D721Med (cell line): ENCODE measurements around the gene FSHB.

ENCODE experiments used
- DNase-seq: peaks from one replicate; pipeline ENCODE4 v3.0.0; 2011; ENCODE audit warnings: low spot score; ENCODE audit not compliant: insufficient read length
- FAIRE-seq: peaks from 2 replicates; lab custom pipeline; 2011; peaks lifted over from hg19 to GRCh38; lab: Jason Lieb, UNC
- TF ChIP-seq, protein P1 (sequence below): IDR thresholded peaks from 2 replicates; pipeline ENCODE4 v1.5.1; 2012; ENCODE audit warnings: mild to moderate bottlenecking, control low read depth; ENCODE audit not compliant: insufficient read depth; ENCODE audit errors: missing control alignments

Gene FSHB

DNA sequence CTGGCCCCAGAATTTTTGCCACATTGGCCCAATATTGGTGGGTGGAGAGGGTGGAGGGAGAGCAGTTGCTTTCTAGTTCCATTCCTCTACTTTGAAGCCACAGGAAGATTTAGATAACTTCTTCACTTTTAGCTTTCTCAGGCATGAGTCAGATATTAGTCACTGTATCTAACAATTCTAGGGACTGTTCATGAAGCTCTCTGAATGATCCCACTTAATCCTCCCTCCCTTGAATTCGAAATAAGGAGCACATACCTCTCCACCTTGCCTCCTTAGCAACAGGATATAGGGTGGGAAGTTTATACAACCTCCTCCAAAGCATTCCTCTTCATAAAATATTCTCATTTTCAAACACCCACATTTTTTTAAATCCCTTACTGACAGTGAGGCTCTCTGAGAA lies 13.5 kb downstream of the FSHB start:
- FAIRE-seq (no peak), DNase-seq (no peak)
- TF ChIP-seq, protein P1, sequence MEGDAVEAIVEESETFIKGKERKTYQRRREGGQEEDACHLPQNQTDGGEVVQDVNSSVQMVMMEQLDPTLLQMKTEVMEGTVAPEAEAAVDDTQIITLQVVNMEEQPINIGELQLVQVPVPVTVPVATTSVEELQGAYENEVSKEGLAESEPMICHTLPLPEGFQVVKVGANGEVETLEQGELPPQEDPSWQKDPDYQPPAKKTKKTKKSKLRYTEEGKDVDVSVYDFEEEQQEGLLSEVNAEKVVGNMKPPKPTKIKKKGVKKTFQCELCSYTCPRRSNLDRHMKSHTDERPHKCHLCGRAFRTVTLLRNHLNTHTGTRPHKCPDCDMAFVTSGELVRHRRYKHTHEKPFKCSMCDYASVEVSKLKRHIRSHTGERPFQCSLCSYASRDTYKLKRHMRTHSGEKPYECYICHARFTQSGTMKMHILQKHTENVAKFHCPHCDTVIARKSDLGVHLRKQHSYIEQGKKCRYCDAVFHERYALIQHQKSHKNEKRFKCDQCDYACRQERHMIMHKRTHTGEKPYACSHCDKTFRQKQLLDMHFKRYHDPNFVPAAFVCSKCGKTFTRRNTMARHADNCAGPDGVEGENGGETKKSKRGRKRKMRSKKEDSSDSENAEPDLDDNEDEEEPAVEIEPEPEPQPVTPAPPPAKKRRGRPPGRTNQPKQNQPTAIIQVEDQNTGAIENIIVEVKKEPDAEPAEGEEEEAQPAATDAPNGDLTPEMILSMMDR: no peak

DNA sequence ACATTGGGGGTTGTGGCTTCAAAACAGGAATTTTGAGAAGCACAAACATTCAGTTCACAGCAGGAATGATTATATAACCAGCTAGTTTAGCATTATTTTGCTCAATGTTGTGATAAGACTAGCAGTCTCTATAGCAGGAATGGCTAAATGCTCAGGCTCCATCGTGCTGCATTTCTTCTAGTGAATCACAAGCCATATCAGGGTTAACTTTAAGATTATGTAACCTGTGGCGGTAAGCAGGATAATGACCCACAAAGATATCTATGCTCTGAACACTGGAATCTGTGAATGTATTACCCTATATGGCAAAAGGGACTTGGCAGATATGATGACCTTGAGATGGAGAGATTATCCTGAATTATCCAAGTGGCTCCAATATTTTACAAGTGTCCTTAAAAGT lies 14.8 kb downstream of the FSHB start:
- TF ChIP-seq, protein P1: no peak
- no peak for FAIRE-seq
- DNase-seq: no peak

DNA sequence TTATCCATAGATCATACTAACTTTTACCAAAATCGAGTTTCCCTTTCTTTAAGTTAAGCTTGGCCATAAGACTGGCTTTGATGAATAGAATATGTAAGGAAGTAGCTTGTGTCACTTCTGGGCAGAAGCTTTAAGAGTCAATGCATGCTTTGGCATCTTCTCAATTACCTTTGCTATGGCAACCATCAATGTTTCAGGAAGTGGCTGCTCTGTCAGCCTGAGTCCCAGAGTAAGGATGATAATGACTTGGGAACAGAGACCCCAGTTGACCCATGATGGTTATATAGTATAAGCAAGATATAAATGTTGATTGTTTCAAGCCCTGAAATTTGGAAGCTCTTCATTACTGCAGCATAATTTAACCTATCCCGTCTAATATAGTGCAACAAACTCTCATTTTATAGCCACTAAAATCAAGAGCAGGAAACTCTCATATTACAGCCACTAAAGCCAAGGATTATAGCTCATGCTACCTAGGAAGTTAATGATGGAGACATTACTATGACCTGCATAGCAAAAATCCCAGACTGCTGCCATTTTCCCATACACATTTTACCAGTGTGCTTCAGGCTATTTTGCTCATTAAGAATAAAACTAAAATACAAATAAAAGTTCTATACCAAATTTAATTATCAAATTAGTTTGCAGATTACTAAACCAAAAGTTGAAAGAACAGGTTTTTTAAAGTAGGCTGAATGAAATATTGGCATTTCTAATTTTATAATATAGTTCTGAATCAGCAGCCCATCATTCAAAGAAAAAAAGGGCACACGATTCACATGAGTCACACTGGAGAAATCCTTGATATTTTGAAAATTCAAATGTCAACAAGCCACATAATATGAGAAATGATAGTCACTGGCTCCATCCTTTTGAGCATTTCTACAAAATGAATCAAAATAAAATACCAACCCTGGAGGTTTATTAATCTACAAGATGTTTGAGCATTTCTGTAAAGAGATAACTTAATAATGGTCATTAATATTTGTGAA lies 23.8 kb downstream of the FSHB start:
- DNase-seq: no peak
- TF ChIP-seq, protein P1: no peak
- FAIRE-seq: no peak

DNA sequence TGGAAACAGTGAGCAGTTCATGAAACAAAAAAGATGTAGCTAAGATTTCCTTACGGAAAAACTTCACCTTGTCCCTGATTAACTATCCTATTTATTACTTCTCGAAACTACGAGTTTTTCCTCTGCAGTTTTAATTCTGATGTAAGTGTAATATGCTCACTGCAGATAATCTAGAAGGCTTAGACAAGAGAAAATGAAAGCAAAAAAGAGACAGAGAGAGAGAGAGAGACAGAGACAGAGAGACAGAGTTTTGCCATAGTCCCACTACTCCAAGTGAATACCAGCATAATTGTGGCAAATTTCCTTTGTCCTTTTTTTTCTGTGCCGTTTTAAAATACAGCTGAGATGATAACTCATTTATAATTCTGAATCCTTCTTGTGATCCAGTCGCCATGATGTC lies 24.8 kb downstream of the FSHB start:
- TF ChIP-seq, protein P1: no peak
- DNase-seq (no peak), FAIRE-seq (no peak)

DNA sequence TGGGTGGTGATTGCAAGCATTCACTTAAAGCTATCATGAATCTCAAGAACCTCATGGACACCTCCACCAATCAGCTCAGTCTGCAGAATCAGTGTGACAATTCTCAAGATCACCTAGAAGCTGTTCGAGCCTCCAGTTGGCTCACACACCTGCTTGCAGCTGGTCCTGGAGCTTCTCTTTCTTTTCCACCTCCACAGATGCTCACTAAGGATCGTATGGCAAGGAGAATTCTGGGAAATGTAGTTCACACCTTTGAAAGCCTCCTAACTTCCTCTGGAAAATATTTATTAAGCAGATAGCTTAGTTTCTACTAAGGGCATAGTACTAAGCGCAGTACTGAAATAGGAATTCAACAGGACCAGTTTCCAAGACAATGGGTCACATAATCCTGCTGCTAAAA lies 26.2 kb downstream of the FSHB start:
- DNase-seq (no peak), FAIRE-seq (no peak)
- TF ChIP-seq, protein P1: no peak

DNA sequence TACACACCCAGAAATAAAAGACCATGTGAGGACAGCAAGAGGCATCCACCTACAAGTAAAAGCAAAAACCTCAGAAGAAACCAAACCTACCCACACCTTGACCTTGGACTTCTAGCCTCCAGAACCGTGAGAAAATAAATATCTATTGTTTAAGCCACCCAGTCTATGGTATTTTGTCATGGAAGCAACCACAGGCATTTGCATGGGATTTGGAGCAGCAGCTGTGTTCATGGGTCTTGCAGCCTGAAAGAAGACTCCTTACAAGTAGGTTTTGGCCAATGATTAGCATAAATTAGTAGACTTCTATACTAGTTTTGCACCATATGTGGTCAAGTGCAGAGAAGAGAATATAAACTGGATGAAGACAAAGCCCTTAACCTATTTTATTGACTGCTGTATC lies 27.9 kb downstream of the FSHB start:
- DNase-seq (no peak), FAIRE-seq (no peak)
- TF ChIP-seq, protein P1: no peak

DNA sequence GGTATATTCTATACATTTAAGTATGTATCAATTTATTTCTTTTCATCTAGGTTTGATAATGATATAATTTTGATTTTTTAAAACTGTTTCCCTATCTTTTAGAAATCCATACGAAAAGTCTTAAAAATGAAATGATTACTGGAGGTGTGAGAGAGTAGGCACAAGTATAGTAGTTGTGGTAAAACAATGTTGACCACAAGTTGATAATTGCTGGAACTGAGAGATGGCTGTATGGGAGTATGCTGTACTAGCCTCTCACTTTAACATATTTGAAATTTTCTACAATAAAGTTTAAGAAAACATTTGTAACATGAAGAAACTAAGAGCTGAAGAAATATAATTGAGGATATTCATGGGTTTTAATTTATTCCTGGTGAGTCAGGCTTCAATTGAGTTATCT lies 30.0 kb downstream of the FSHB start:
- TF ChIP-seq, protein P1: no peak
- FAIRE-seq (no peak), DNase-seq (no peak)
